Measurements from ENCODE around the gene IARS2.

DNA sequence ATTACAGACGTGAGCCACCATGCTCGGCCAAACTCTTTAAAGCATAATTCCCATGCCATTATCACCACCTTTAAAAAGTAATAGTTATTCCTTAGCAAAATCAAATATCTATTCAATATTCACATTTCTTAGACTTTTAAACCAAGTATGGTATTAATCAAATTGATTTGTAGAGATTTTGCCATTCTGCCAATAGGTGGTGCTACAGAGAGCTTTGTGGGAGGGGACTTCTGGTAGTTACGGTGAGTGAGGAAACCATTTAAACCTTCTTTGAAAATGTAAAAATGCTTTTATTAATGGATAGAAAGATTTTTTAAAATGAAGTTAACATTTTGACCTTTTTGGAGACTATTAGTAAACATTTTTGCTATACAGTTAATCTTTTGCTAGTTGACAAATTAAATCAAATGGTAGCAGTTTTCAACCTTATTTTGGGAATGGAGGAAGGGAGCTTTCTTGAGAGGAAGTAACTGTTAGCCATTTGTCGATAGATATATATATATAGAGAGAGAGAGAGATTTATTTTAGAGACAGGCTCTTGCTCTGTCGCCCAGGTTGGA is 19.3 kb downstream of the IARS2 start:
- TF ChIP-seq, protein P1, sequence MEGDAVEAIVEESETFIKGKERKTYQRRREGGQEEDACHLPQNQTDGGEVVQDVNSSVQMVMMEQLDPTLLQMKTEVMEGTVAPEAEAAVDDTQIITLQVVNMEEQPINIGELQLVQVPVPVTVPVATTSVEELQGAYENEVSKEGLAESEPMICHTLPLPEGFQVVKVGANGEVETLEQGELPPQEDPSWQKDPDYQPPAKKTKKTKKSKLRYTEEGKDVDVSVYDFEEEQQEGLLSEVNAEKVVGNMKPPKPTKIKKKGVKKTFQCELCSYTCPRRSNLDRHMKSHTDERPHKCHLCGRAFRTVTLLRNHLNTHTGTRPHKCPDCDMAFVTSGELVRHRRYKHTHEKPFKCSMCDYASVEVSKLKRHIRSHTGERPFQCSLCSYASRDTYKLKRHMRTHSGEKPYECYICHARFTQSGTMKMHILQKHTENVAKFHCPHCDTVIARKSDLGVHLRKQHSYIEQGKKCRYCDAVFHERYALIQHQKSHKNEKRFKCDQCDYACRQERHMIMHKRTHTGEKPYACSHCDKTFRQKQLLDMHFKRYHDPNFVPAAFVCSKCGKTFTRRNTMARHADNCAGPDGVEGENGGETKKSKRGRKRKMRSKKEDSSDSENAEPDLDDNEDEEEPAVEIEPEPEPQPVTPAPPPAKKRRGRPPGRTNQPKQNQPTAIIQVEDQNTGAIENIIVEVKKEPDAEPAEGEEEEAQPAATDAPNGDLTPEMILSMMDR (IDR thresholded peaks at IDR 0.05), result peak; percentile 73
- no peak for TF ChIP-seq POLR2AphosphoS5 (IDR thresholded peaks at IDR 0.05; ENCODE audit: low read depth, low read length)

All from Panc1 (cell line).